ENCODE measurements around the gene SPACA4.

GRCh38 chr19:48613852-48614435 is 7.4 kb downstream of the SPACA4 start:
- TF ChIP-seq CTCF (IDR thresholded peaks at IDR 0.05 in 8 of 11, conservative IDR thresholded peaks at IDR 0.05 in 3 of 11) (no peak), POLR2A (IDR thresholded peaks at IDR 0.05) (no peak)

Data from spleen (tissue), 7 donors.